Measurements from ENCODE around the gene ASTN2.

GRCh38 chr9:116928884-116929283, 486.0 kb downstream of the ASTN2 start:
- TF ChIP-seq CTCF (conservative IDR thresholded peaks at IDR 0.05), result no peak; the same call in 1 of the 2 replicates
- TF ChIP-seq ZFX (IDR thresholded peaks at IDR 0.05), result no peak
